Panc1 (cell line): Measurements from ENCODE around the gene MOCS1. TPM values are rescaled to one million over a fixed set of nuclear protein-coding genes. Genes with fewer than 3 reads are reported as not detected.

Experiments
- ATAC-seq: fragments of 200-7000 bp; cut with Tn5 transposase; 2 replicates; pipeline ENCODE4 v1.9.1; 2020; ENCODE audit warnings: mild to moderate bottlenecking, moderate library complexity
- BruUV-seq: library from RNA; stranded (reverse); fragments of 400-500 nt; replicated peaks from 2 replicates; lab custom pipeline; 2021; lab: Mats Ljungman, UMichigan
- CTCF ChIA-PET: fragments of 300-600 bp; sonication (Branson Sonifier 250); formaldehyde crosslinking; loops from one replicate; lab custom pipeline; 2022; ENCODE audit warnings: antibody characterized with exemption; lab: Charles Lee
- POLR2A ChIA-PET: fragments of 300-600 bp; sonication (Branson Sonifier 250); formaldehyde crosslinking; loops from one replicate; lab custom pipeline; 2022; ENCODE audit warnings: antibody characterized with exemption; lab: Charles Lee
- DNase-seq: peaks from one replicate; pipeline ENCODE4 v3.0.0-alpha.2; 2010; ENCODE audit warnings: low read depth, low spot score
- H3K27ac ChIP-seq: 2 replicates; pipeline ENCODE4 v1.5.1; 2011; ENCODE audit warnings: mild to moderate bottlenecking, low read length, inconsistent platforms
- H3K27me3 ChIP-seq: fragments of 200-500 bp; sonication (Bioruptor generic); 2 replicates; pipeline ENCODE4 v1.6.0; 2014; ENCODE audit warnings: low read length, inconsistent platforms; ENCODE audit not compliant: control insufficient read depth, insufficient read depth
- H3K36me3 ChIP-seq: fragments of 200-500 bp; sonication (Bioruptor generic); 2 replicates; pipeline ENCODE4 v1.5.1; 2014; ENCODE audit warnings: inconsistent platforms, mild to moderate bottlenecking, low read length, moderate library complexity; ENCODE audit not compliant: control insufficient read depth, insufficient read depth
- H3K4me1 ChIP-seq: 2 replicates; pipeline ENCODE4 v1.5.1; 2011; ENCODE audit warnings: inconsistent platforms, mild to moderate bottlenecking, low read length, moderate library complexity; ENCODE audit not compliant: control insufficient read depth, insufficient read depth
- H3K4me3 ChIP-seq, 2 experiments: 2 replicates each; pipeline ENCODE4 v1.5.1; 2011 to 2012; ENCODE audit warnings: low read depth in 2 of 2, low read length in 2 of 2, mild to moderate bottlenecking in 2 of 2, inconsistent platforms in 1 of 2, moderate library complexity in 1 of 2
- H3K9me3 ChIP-seq: fragments of 200-500 bp; sonication (Bioruptor generic); 2 replicates; pipeline ENCODE4 v1.5.1; 2014; ENCODE audit warnings: low read depth, mild to moderate bottlenecking, inconsistent platforms, low read length, moderate library complexity; ENCODE audit not compliant: control insufficient read depth, insufficient read depth
- CTCF ChIP-seq: fragments of 450-650 bp; IDR thresholded peaks from 2 replicates; pipeline ENCODE4 v1.5.1; 2017; ENCODE audit warnings: mild to moderate bottlenecking
- POLR2AphosphoS5 ChIP-seq: IDR thresholded peaks from 2 replicates; pipeline ENCODE4 v1.6.1; 2012; ENCODE audit warnings: mild to moderate bottlenecking, low read depth, low read length, moderate library complexity
- REST ChIP-seq, 2 experiments: IDR thresholded peaks; 2 replicates each; pipeline ENCODE4 v1.6.1; 2011 to 2012; ENCODE audit warnings: low read depth in 2 of 2, control low read depth in 1 of 2, low read length in 1 of 2, mild to moderate bottlenecking in 1 of 2, moderate library complexity in 1 of 2; ENCODE audit not compliant: insufficient read depth in 1 of 2
- SIN3A ChIP-seq: IDR thresholded peaks from 2 replicates; pipeline ENCODE4 v1.6.1; 2012; ENCODE audit warnings: low read depth, mild to moderate bottlenecking, low read length, moderate library complexity, borderline replicate concordance; ENCODE audit not compliant: insufficient read depth
- TCF7L2 ChIP-seq: IDR thresholded peaks from 2 replicates; pipeline ENCODE4 v1.6.1; 2011; ENCODE audit warnings: mild to moderate bottlenecking, low read depth, low read length, inconsistent platforms
- in situ Hi-C: cut with HindIII; loops from 2 replicates; pipeline ENCODE4 v1.10.0; 2016; ENCODE audit warnings: low sequenced_read_pairs, low pct_unique_long_range_greater_than_20kb
- intact Hi-C: fragments of 100-400 bp; cut with micrococcal nuclease; formaldehyde crosslinking; loops from one replicate; pipeline ENCODE4 v1.10.0; 2022; ENCODE audit not compliant: unreplicated experiment
- total RNA-seq: library from RNA; stranded (reverse); gene quantifications from one replicate; pipeline ENCODE4 v1.2.1, GENCODE V29; 2021; ENCODE audit not compliant: unreplicated experiment

Gene MOCS1
- total RNA-seq, 1 experiment from 2014 or later, result 0.98 TPM

- Histone ChIP-seq H3K9me3 (no peaks in the 10 kb centered on the region), H3K4me1 (no peaks in the 10 kb centered on the region), H3K27ac (no peak overlapping the region), H3K27me3 (no peaks in the 10 kb centered on the region), H3K4me3 (no peak overlapping the region), H3K36me3 (no peaks in the 10 kb centered on the region)
- ATAC-seq (no peak), DNase-seq (no peak)
- intact Hi-C loops (no loop called here), in situ Hi-C loops (no loop called here)
- ChIA-PET POLR2A (no interaction called here), CTCF (no interaction called here)
- TF ChIP-seq CTCF, result no peak
- no peak for TF ChIP-seq TCF7L2
- TF ChIP-seq POLR2AphosphoS5, result no peak
- no peak for TF ChIP-seq SIN3A
- no peak for TF ChIP-seq REST (IDR thresholded peaks at IDR 0.05; ENCODE audit: insufficient read depth in 1 of 2, low read depth in 2 of 2, low read length in 1 of 2)
- BruUV-seq, result no TSS peak
These were observed 51.7 kb downstream of the MOCS1 start for GRCh38 chr6:39882531-39882899.

- no TSS peak for BruUV-seq
- no peaks in the 10 kb centered on the region for H3K36me3 ChIP-seq
- no peak overlapping the region for H3K4me3 ChIP-seq
- ATAC-seq (no peak), DNase-seq (no peak)
- no peaks in the 10 kb centered on the region for H3K9me3 ChIP-seq
- ChIA-PET POLR2A (no interaction called here), CTCF (no interaction called here)
- in situ Hi-C loops, result no loop called here
- TF ChIP-seq REST (IDR thresholded peaks at IDR 0.05; ENCODE audit: insufficient read depth in 1 of 2, low read depth in 2 of 2, low read length in 1 of 2) (no peak), CTCF (no peak), POLR2AphosphoS5 (no peak), SIN3A (no peak), TCF7L2 (no peak)
- H3K27me3 ChIP-seq, result no peaks in the 10 kb centered on the region
- intact Hi-C loops, result no loop called here
- no peak overlapping the region for H3K27ac ChIP-seq
- no peaks in the 10 kb centered on the region for H3K4me1 ChIP-seq
These were observed 52.3 kb downstream of the MOCS1 start for GRCh38 chr6:39881851-39882530.
